GM12878 (cell line): ENCODE measurements around the gene LRBA. TPM values are rescaled to one million over a fixed set of nuclear protein-coding genes. Genes with fewer than 3 reads are reported as not detected.
A peak's percentile ranks its signal among the peaks of the same experiment; 100 is the strongest.

ENCODE experiments used
- ATAC-seq: fragments of 200-7000 bp; cut with Tn5 transposase; 3 replicates; pipeline ENCODE4 v1.9.1; 2020; ENCODE audit warnings: mild to moderate bottlenecking, moderate library complexity
- BruUV-seq: library from RNA; stranded (reverse); fragments of 400-500 nt; replicated peaks from 2 replicates; lab custom pipeline; 2021; lab: Mats Ljungman, UMichigan
- CTCF ChIA-PET: fragments of 300-600 bp; sonication (Branson Sonifier 250); formaldehyde crosslinking; extraction: SDS; loops from one replicate; lab custom pipeline; 2021; ENCODE audit warnings: inconsistent platforms; lab: Yijun Ruan, JAX
- POLR2A ChIA-PET: fragments of 350-600 bp; formaldehyde crosslinking; extraction: SDS; loops from one replicate; lab custom pipeline; 2021; ENCODE audit warnings: inconsistent platforms; lab: Charles Lee
- RAD21 ChIA-PET: fragments of 300-600 bp; sonication (Branson Sonifier 250); formaldehyde crosslinking; loops from one replicate; lab custom pipeline; 2023; ENCODE audit warnings: antibody characterized with exemption; ENCODE audit not compliant: unreplicated experiment; lab: Charles Lee
- SMC1A ChIA-PET: fragments of 300-600 bp; sonication (Branson Sonifier 250); formaldehyde crosslinking; loops from one replicate; lab custom pipeline; 2023; ENCODE audit not compliant: unreplicated experiment, uncharacterized antibody; lab: Charles Lee
- DNase-seq: peaks from one replicate; pipeline ENCODE4 v3.0.0-alpha.2; 2011; ENCODE audit warnings: low read depth, low spot score
- FAIRE-seq: peaks from 3 replicates; lab custom pipeline; 2011; peaks lifted over from hg19 to GRCh38; lab: Jason Lieb, UNC
- H2AFZ ChIP-seq: 2 replicates; pipeline ENCODE4 v1.6.0; 2011; ENCODE audit warnings: low read depth, low read length, control low read depth; ENCODE audit not compliant: control insufficient read depth
- H3K27ac ChIP-seq: 2 replicates; pipeline ENCODE4 v1.5.1; 2011; ENCODE audit warnings: control low read depth; ENCODE audit not compliant: control insufficient read depth, insufficient read depth
- H3K27me3 ChIP-seq, 2 experiments: replicated peaks in 1 of 2; 2 replicates each; pipeline versions ENCODE4 v1.6.0 to v1.6.1; 2011; ENCODE audit warnings: low read length in 1 of 2; ENCODE audit not compliant: control insufficient read depth in 2 of 2, insufficient read depth in 2 of 2
- H3K36me3 ChIP-seq, 2 experiments: 2 replicates each; pipeline ENCODE4 v1.5.1; 2011; ENCODE audit warnings: low read length in 1 of 2; ENCODE audit not compliant: control insufficient read depth in 2 of 2, insufficient read depth in 2 of 2
- H3K4me1 ChIP-seq: 2 replicates; pipeline ENCODE4 v1.6.1; 2011; ENCODE audit warnings: mild to moderate bottlenecking, low read length, moderate library complexity, mixed read lengths; ENCODE audit not compliant: control insufficient read depth, insufficient read depth
- H3K4me2 ChIP-seq: 2 replicates; pipeline ENCODE4 v1.6.0; 2011; ENCODE audit warnings: control low read depth; ENCODE audit not compliant: control insufficient read depth, insufficient read depth
- H3K4me3 ChIP-seq: fragments of 200-600 bp; sonication (generic); 2 replicates; pipeline ENCODE4 v1.5.1; 2016
- H3K79me2 ChIP-seq: 2 replicates; pipeline ENCODE4 v1.6.0; 2011; ENCODE audit warnings: low read length; ENCODE audit not compliant: control insufficient read depth, insufficient read depth
- H3K9ac ChIP-seq: 2 replicates; pipeline ENCODE4 v1.8.0; 2011; ENCODE audit warnings: low read length, control low read depth, mixed read lengths; ENCODE audit not compliant: control insufficient read depth, insufficient read depth
- H3K9me3 ChIP-seq: replicated peaks from 3 replicates; pipeline ENCODE4 v1.5.1; 2011; ENCODE audit warnings: mild to moderate bottlenecking, low read length; ENCODE audit not compliant: control insufficient read depth, insufficient read depth
- H4K20me1 ChIP-seq: 2 replicates; pipeline ENCODE4 v1.6.0; 2011; ENCODE audit not compliant: control insufficient read depth, insufficient read depth
- RAD51 ChIP-seq: fragments of 450-650 bp; IDR thresholded peaks from 2 replicates; pipeline ENCODE4 v1.6.1; 2016; ENCODE audit warnings: moderate library complexity, mild to moderate bottlenecking, inconsistent platforms
- SP1 ChIP-seq: IDR thresholded peaks from one replicate; pipeline ENCODE4 v1.6.1; 2011; ENCODE audit warnings: low read depth, low read length
- WGBS: methylation state at CpG from one replicate; pipeline ENCODE4 v1.1.6; 2016; ENCODE audit warnings: low lambda C conversion rate; ENCODE audit not compliant: insufficient replicate concordance, insufficient coverage; ENCODE audit errors: missing lambda C conversion rate; 5-methylcytosine and 5-hydroxymethylcytosine counted together
- in situ Hi-C: fragments of 300-500 bp; cut with MboI; formaldehyde crosslinking; loops from 9 replicates; pipeline ENCODE4 v1.14.3; 2018; ENCODE audit warnings: mixed read lengths
- intact Hi-C: fragments of 100-400 bp; cut with micrococcal nuclease; formaldehyde crosslinking; loops from one replicate; pipeline ENCODE4 v1.14.2; 2022; ENCODE audit not compliant: unreplicated experiment
- polyA plus RNA-seq, 11 experiments: library from polyadenylated mRNA; depleted of rRNA in 4 of 11; unstranded in 6 of 11; stranded (reverse) in 5 of 11; fragments of >200 nt; fragmentation: Nextera tagmentation in 4 of 11; fragmentation: Illumina TruSeq in 1 of 11; extraction: Ambion mirVana in 4 of 11; extraction: Trizol in 1 of 11; gene quantifications; 1 replicate in 1 of 11; 2 replicates in 10 of 11; pipeline versions ENCODE4 v1.2.1 to v1.2.3, GENCODE V29; 2011 to 2016; ENCODE audit warnings: inconsistent platforms in 2 of 11, missing spikeins in 2 of 11, low read depth in 1 of 11
- total RNA-seq, 4 experiments: library from RNA; depleted of rRNA in 3 of 4; stranded (reverse); fragments of >200 nt in 3 of 4; fragmentation: Illumina TruSeq in 1 of 4; extraction: Trizol in 1 of 4; gene quantifications; 2 replicates each; pipeline versions ENCODE4 v1.2.1 to v1.2.3, GENCODE V29; 2013 to 2021

The LRBA gene
- total and polyA plus RNA-seq, 10 of the 15 experiments (the other 5 are each of a cell fraction or from before 2014, with no cell fraction given), result 20.3 to 93.4 (median 55.0) TPM

- no peak overlapping the region for H3K4me3 ChIP-seq
- H3K4me1 ChIP-seq, result no peaks in the 10 kb centered on the region
- ATAC-seq (peak; percentile 66), DNase-seq (no peak), FAIRE-seq (no peak)
- in situ Hi-C loops, result no loop called here
- ChIA-PET POLR2A (no interaction called here), RAD21 (no interaction called here), CTCF (interaction anchor here (0.6 kb wide), 1 partner anchor 104 kb away, joined by 4 read pairs; no protein-coding TSS in a partner anchor), SMC1A (interaction anchor here (1.4 kb wide), 1 partner anchor 10 kb away, joined by 4 read pairs; no protein-coding TSS in a partner anchor)
- intact Hi-C loops, result no loop called here
- H3K9ac ChIP-seq, result no peak overlapping the region
- no peak overlapping the region for H2AFZ ChIP-seq
- H3K4me2 ChIP-seq, result no peak overlapping the region
- H3K27ac ChIP-seq, result no peak overlapping the region
- no peaks in the 10 kb centered on the region for H3K79me2 ChIP-seq
- H3K9me3 ChIP-seq, result no peaks in the 10 kb centered on the region
- WGBS, result 100% methylated on average over 2 of the region's 2 CpGs
- BruUV-seq, result no TSS peak
- 0 out of 4 replicates have a peak, but pooled peaks cover 0 to 1% of the 10 kb centered on the region in 2 experiments for H3K36me3 ChIP-seq
- no peaks in the 10 kb centered on the region for H3K27me3 ChIP-seq
- H4K20me1 ChIP-seq, result no peaks in the 10 kb centered on the region
- no peak for TF ChIP-seq SP1
These were observed 346.3 kb downstream of the LRBA start for GRCh38 chr4:150668824-150669223.

GRCh38 chr4:150664935-150665334 lies 350.1 kb downstream of the LRBA start:
- Histone ChIP-seq H3K27me3 (no peaks in the 10 kb centered on the region), H3K4me2 (no peak overlapping the region), H3K4me1 (no peaks in the 10 kb centered on the region), H3K27ac (no peak overlapping the region), H2AFZ (no peak overlapping the region), H3K9ac (no peak overlapping the region), H3K4me3 (no peak overlapping the region), H3K9me3 (no peaks in the 10 kb centered on the region), H3K36me3 (peaks cover 0 to 1% of the 10 kb centered on the region in 2 experiments; a peak in 1 of 4 replicates), H3K79me2 (no peaks in the 10 kb centered on the region), H4K20me1 (no peaks in the 10 kb centered on the region)
- in situ Hi-C loops, result no loop called here
- 98% methylated on average over 2 of the region's 2 CpGs for WGBS
- TF ChIP-seq RAD51, result no peak
- SMC1A ChIA-PET, result interaction anchor here (1.1 kb wide), 1 partner anchor 9 kb away, joined by 3 read pairs; no protein-coding TSS in a partner anchor
- RAD21 ChIA-PET, result no interaction called here
- FAIRE-seq (no peak), ATAC-seq (no peak), DNase-seq (no peak)
- no TSS peak for BruUV-seq
- POLR2A ChIA-PET, result no interaction called here
- intact Hi-C loops, result no loop called here
- CTCF ChIA-PET, result no interaction called here
